GM23338 (cell line): ENCODE data around the gene BSND. TPM values are rescaled to one million over a fixed set of nuclear protein-coding genes. Genes with fewer than 3 reads are reported as not detected.

Experiments
- ATAC-seq: fragments of 200-7000 bp; cut with Tn5 transposase; 3 replicates; pipeline ENCODE4 v1.9.1; 2020
- DNase-seq: peaks from one replicate; pipeline ENCODE4 v3.0.0-alpha.2; 2015; ENCODE audit warnings: low spot score
- H2AFZ ChIP-seq: fragments of 200-600 bp; sonication (generic); 2 replicates; pipeline ENCODE4 v1.8.0; 2016; ENCODE audit warnings: antibody characterized with exemption, mild to moderate bottlenecking, moderate library complexity
- H3F3A ChIP-seq: fragments of 200-600 bp; sonication (generic); replicated peaks from 2 replicates; pipeline ENCODE4 v1.8.0; 2017; ENCODE audit warnings: antibody characterized with exemption, mixed run types, low read depth
- H3K27ac ChIP-seq: fragments of 200-600 bp; sonication (generic); 2 replicates; pipeline ENCODE4 v1.6.1; 2016; ENCODE audit warnings: low read depth
- H3K27me3 ChIP-seq: fragments of 200-600 bp; sonication (generic); 2 replicates; pipeline ENCODE4 v1.8.0; 2016; ENCODE audit warnings: mild to moderate bottlenecking, mixed run types, moderate library complexity; ENCODE audit not compliant: insufficient read depth
- H3K36me3 ChIP-seq: fragments of 200-600 bp; sonication (generic); 2 replicates; pipeline ENCODE4 v1.8.0; 2016; ENCODE audit warnings: mild to moderate bottlenecking; ENCODE audit not compliant: insufficient read depth
- H3K4me1 ChIP-seq: fragments of 200-600 bp; sonication (generic); 2 replicates; pipeline ENCODE4 v1.8.0; 2016; ENCODE audit warnings: mild to moderate bottlenecking, moderate library complexity; ENCODE audit not compliant: insufficient read depth
- H3K4me2 ChIP-seq: fragments of 200-600 bp; sonication (generic); 2 replicates; pipeline ENCODE4 v1.7.1; 2017; ENCODE audit warnings: mixed run types
- H3K4me3 ChIP-seq: fragments of 200-600 bp; sonication (generic); 2 replicates; pipeline ENCODE4 v1.6.1; 2016; ENCODE audit warnings: mixed run types
- H3K79me2 ChIP-seq: fragments of 200-600 bp; sonication (generic); replicated peaks from 2 replicates; pipeline ENCODE4 v1.8.0; 2017; ENCODE audit warnings: mild to moderate bottlenecking; ENCODE audit not compliant: insufficient read depth
- H3K9me2 ChIP-seq: fragments of 200-600 bp; sonication (generic); 2 replicates; pipeline ENCODE4 v1.8.0; 2017; ENCODE audit not compliant: insufficient read depth
- H4K20me1 ChIP-seq: fragments of 200-600 bp; sonication (generic); replicated peaks from 2 replicates; pipeline ENCODE4 v1.8.0; 2017; ENCODE audit warnings: mild to moderate bottlenecking; ENCODE audit not compliant: insufficient read depth
- H3K27ac Mint-ChIP-seq: 2 replicates; pipeline ENCODE4 v1.8.0; 2020; ENCODE audit warnings: inconsistent platforms, mild to moderate bottlenecking, moderate library complexity, mixed read lengths
- H3K27me3 Mint-ChIP-seq: 3 replicates; pipeline ENCODE4 v1.8.0; 2022; ENCODE audit warnings: low read depth, mild to moderate bottlenecking, moderate library complexity, mixed read lengths, inconsistent platforms; ENCODE audit not compliant: insufficient read depth, poor library complexity
- H3K36me3 Mint-ChIP-seq: 3 replicates; pipeline ENCODE4 v1.8.0; 2021; ENCODE audit warnings: low read depth, mild to moderate bottlenecking, inconsistent platforms, moderate library complexity, mixed read lengths
- H3K4me1 Mint-ChIP-seq: 3 replicates; pipeline ENCODE4 v1.8.0; 2020; ENCODE audit warnings: mild to moderate bottlenecking, inconsistent platforms, mixed read lengths
- H3K4me3 Mint-ChIP-seq: 3 replicates; pipeline ENCODE4 v1.8.0; 2021; ENCODE audit warnings: moderate library complexity, mild to moderate bottlenecking, inconsistent platforms, mixed read lengths
- H3K9me3 Mint-ChIP-seq: 3 replicates; pipeline ENCODE4 v1.8.0; 2020; ENCODE audit warnings: moderate library complexity, mild to moderate bottlenecking, inconsistent platforms, mixed read lengths
- EZH2 ChIP-seq: fragments of 200-600 bp; sonication (generic); IDR thresholded peaks from one replicate; pipeline ENCODE4 v1.8.0; 2017; ENCODE audit warnings: antibody characterized with exemption, mild to moderate bottlenecking, low read depth; ENCODE audit not compliant: unreplicated experiment
- NANOG ChIP-seq: IDR thresholded peaks from 2 replicates; pipeline ENCODE4 v1.6.1; 2016; ENCODE audit warnings: antibody characterized with exemption, borderline replicate concordance
- POLR2AphosphoS5 ChIP-seq: IDR thresholded peaks from 2 replicates; pipeline ENCODE4 v1.6.1; 2016; ENCODE audit warnings: antibody characterized with exemption, low read depth
- ZNF462 ChIP-seq: fragments of 250-450 bp; sonication (Bioruptor Pico); IDR thresholded peaks from 2 replicates; pipeline ENCODE4 v1.5.0; 2020; ENCODE audit warnings: mild to moderate bottlenecking, moderate library complexity
- polyA plus RNA-seq: library from polyadenylated mRNA; unstranded; fragments of >200 nt; fragmentation: Nextera tagmentation; extraction: Ambion mirVana; gene quantifications from 2 replicates; pipeline ENCODE4 v1.2.1, GENCODE V29; 2016
- total RNA-seq: library from RNA; depleted of rRNA; stranded (reverse); fragments of >200 nt; shearing (Covaris generic); gene quantifications from 2 replicates; pipeline ENCODE4 v1.2.3, GENCODE V29; 2014
- TF ChIP-seq, protein P1 (sequence below): IDR thresholded peaks from one replicate; pipeline ENCODE4 v1.6.1; 2018; ENCODE audit warnings: antibody characterized with exemption; ENCODE audit not compliant: unreplicated experiment

The BSND gene
- total and polyA plus RNA-seq, 2 experiments from 2014 or later, result 0.55 to 1.4 TPM

DNA sequence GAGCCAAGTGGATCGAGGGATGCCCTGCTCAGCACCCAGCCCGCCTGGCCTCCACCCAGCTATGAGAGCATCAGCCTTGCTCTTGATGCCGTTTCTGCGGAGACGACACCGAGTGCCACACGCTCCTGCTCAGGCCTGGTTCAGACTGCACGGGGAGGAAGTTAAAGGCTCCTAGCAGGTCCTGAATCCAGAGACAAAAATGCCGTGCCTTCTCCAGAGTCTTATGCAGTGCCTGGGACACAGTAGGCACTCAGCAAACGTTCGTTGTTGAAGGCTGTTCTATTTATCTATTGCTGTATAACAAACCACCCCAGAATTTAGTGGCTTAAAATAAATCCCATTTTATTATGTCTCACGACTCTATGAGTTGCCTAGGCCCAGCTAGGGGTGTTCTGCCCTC lies 6.8 kb upstream of the BSND start:
- peaks cover 27% of the 10 kb centered on the region for H3K27me3 Mint-ChIP-seq
- peaks cover 35% of the 10 kb centered on the region for H3K4me1 Mint-ChIP-seq
- TF ChIP-seq NANOG (no peak), ZNF462 (CRISPR knock-in tag) (no peak), POLR2AphosphoS5 (no peak), EZH2 (no peak)
- TF ChIP-seq, protein P1, sequence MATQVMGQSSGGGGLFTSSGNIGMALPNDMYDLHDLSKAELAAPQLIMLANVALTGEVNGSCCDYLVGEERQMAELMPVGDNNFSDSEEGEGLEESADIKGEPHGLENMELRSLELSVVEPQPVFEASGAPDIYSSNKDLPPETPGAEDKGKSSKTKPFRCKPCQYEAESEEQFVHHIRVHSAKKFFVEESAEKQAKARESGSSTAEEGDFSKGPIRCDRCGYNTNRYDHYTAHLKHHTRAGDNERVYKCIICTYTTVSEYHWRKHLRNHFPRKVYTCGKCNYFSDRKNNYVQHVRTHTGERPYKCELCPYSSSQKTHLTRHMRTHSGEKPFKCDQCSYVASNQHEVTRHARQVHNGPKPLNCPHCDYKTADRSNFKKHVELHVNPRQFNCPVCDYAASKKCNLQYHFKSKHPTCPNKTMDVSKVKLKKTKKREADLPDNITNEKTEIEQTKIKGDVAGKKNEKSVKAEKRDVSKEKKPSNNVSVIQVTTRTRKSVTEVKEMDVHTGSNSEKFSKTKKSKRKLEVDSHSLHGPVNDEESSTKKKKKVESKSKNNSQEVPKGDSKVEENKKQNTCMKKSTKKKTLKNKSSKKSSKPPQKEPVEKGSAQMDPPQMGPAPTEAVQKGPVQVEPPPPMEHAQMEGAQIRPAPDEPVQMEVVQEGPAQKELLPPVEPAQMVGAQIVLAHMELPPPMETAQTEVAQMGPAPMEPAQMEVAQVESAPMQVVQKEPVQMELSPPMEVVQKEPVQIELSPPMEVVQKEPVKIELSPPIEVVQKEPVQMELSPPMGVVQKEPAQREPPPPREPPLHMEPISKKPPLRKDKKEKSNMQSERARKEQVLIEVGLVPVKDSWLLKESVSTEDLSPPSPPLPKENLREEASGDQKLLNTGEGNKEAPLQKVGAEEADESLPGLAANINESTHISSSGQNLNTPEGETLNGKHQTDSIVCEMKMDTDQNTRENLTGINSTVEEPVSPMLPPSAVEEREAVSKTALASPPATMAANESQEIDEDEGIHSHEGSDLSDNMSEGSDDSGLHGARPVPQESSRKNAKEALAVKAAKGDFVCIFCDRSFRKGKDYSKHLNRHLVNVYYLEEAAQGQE, result no peak
- Histone ChIP-seq H3K27ac (no peak overlapping the region), H3K79me2 (no peaks in the 10 kb centered on the region), H3K4me1 (peaks cover 20% of the 10 kb centered on the region), H2AFZ (no peak overlapping the region), H4K20me1 (no peaks in the 10 kb centered on the region), H3K4me2 (no peak overlapping the region), H3K9me2 (no peaks in the 10 kb centered on the region), H3K27me3 (peaks cover 5% of the 10 kb centered on the region), H3K36me3 (no peaks in the 10 kb centered on the region), H3K4me3 (no peak overlapping the region), H3F3A (peaks cover 3% of the 10 kb centered on the region; the same call in 1 of the 2 replicates)
- no peak overlapping the region for H3K27ac Mint-ChIP-seq
- ATAC-seq (no peak), DNase-seq (no peak)
- H3K4me3 Mint-ChIP-seq, result no peak overlapping the region
- H3K36me3 Mint-ChIP-seq, result no peaks in the 10 kb centered on the region
- H3K9me3 Mint-ChIP-seq, result no peaks in the 10 kb centered on the region; the same call in 2 of the 3 replicates
